K562 (cell line): ENCODE data around the gene PSMD2. TPM values are rescaled to one million over a fixed set of nuclear protein-coding genes. Genes with fewer than 3 reads are reported as not detected.

Experiments
- ATAC-seq: fragments of 200-7000 bp; cut with Tn5 transposase; 3 replicates; pipeline ENCODE4 v1.9.1; 2020; ENCODE audit warnings: moderate library complexity
- BruUV-seq: library from RNA; stranded (reverse); fragments of 400-500 nt; replicated peaks from 2 replicates; lab custom pipeline; 2021; lab: Mats Ljungman, UMichigan
- CTCF ChIA-PET: fragments of 300-600 bp; formaldehyde crosslinking; extraction: SDS; loops from one replicate; lab custom pipeline; 2021; ENCODE audit warnings: low intra/inter-chr PET ratio; lab: Yijun Ruan, JAX
- POLR2A ChIA-PET: fragments of 300-600, 350-650 bp; sonication (Branson Sonifier 250); formaldehyde crosslinking; extraction: SDS; loops from one replicate; lab custom pipeline; 2021; ENCODE audit warnings: antibody characterized with exemption, inconsistent platforms; lab: Yijun Ruan, JAX
- DNase-seq, 4 experiments: peaks; one replicate each; pipeline versions ENCODE4 v3.0.0 to v3.0.0-alpha.2; 2011 to 2018; ENCODE audit warnings: low spot score in 3 of 4, mixed read lengths in 3 of 4; ENCODE audit errors: extremely low read depth in 1 of 4
- FAIRE-seq: peaks from 2 replicates; lab custom pipeline; 2011; peaks lifted over from hg19 to GRCh38; lab: Jason Lieb, UNC
- H2AFZ ChIP-seq: 2 replicates; pipeline ENCODE4 v1.6.0; 2011; ENCODE audit warnings: low read depth, low read length, control low read depth, inconsistent platforms
- H3K27ac ChIP-seq: fragments of 200-600 bp; 3 replicates; pipeline ENCODE4 v1.8.0; 2011; ENCODE audit warnings: low read depth, mild to moderate bottlenecking, control low read depth, inconsistent platforms, low read length, moderate library complexity, mixed read lengths; ENCODE audit errors: extremely low read depth
- H3K27me3 ChIP-seq, 2 experiments: fragments of 300-600 bp in 1 of 2; 2 replicates in 1 of 2; 3 replicates in 1 of 2; pipeline versions ENCODE4 v1.6.0 to v1.8.0; 2011; ENCODE audit warnings: inconsistent platforms in 2 of 2, low read length in 2 of 2, mild to moderate bottlenecking in 1 of 2, mixed read lengths in 1 of 2, moderate library complexity in 1 of 2; ENCODE audit not compliant: control insufficient read depth in 2 of 2, insufficient read depth in 2 of 2
- H3K36me3 ChIP-seq: fragments of 300-600 bp; 3 replicates; pipeline ENCODE4 v1.8.0; 2011; ENCODE audit warnings: mild to moderate bottlenecking, low read length, inconsistent platforms; ENCODE audit not compliant: control insufficient read depth, insufficient read depth
- H3K4me1 ChIP-seq, 2 experiments: fragments of 200-600 bp in 1 of 2; replicated peaks in 1 of 2; 2 replicates in 1 of 2; 3 replicates in 1 of 2; pipeline versions ENCODE4 v1.5.1 to v1.8.0; 2011; ENCODE audit warnings: inconsistent platforms in 2 of 2, low read length in 2 of 2, mild to moderate bottlenecking in 1 of 2, mixed read lengths in 1 of 2, moderate library complexity in 1 of 2; ENCODE audit not compliant: control insufficient read depth in 2 of 2, insufficient read depth in 2 of 2
- H3K4me2 ChIP-seq: 2 replicates; pipeline ENCODE4 v1.6.1; 2011; ENCODE audit warnings: low read length, control low read depth, inconsistent platforms, mixed read lengths; ENCODE audit not compliant: insufficient read depth
- H3K4me3 ChIP-seq: fragments of 200-600 bp; sonication (generic), shearing (Covaris generic); 2 replicates; pipeline ENCODE4 v1.5.1; 2016; ENCODE audit warnings: control low read depth, inconsistent platforms
- H3K79me2 ChIP-seq: fragments of 200-600 bp; 3 replicates; pipeline ENCODE4 v1.8.0; 2011; ENCODE audit warnings: low read length, inconsistent platforms; ENCODE audit not compliant: control insufficient read depth, insufficient read depth
- H3K9ac ChIP-seq, 2 experiments: 2 replicates each; pipeline versions ENCODE4 v1.6.0 to v1.6.1; 2011; ENCODE audit warnings: low read depth in 2 of 2, low read length in 2 of 2, control low read depth in 1 of 2, inconsistent platforms in 1 of 2, mild to moderate bottlenecking in 1 of 2, mixed read lengths in 1 of 2; ENCODE audit not compliant: insufficient read depth in 1 of 2
- H3K9me1 ChIP-seq: one replicate; pipeline ENCODE4 v1.6.0; 2011; ENCODE audit warnings: inconsistent platforms, mild to moderate bottlenecking, low read length, moderate library complexity; ENCODE audit not compliant: control insufficient read depth, insufficient read depth
- H3K9me3 ChIP-seq: replicated peaks from 2 replicates; pipeline ENCODE4 v1.5.1; 2011; ENCODE audit warnings: low read depth, low read length, inconsistent platforms; ENCODE audit not compliant: control insufficient read depth, insufficient read depth
- H4K20me1 ChIP-seq: replicated peaks from 2 replicates; pipeline ENCODE4 v1.6.1; 2011; ENCODE audit warnings: low read length, inconsistent platforms, mixed read lengths; ENCODE audit not compliant: control insufficient read depth, insufficient read depth
- ATF6 ChIP-seq: sonication (generic); formaldehyde crosslinking; IDR thresholded peaks from 2 replicates; pipeline ENCODE4 v1.4.0; 2020; ENCODE audit warnings: mild to moderate bottlenecking, missing genetic modification reagents
- ZNF224 ChIP-seq: sonication (generic); formaldehyde crosslinking; IDR thresholded peaks from 2 replicates; pipeline ENCODE4 v1.8.0; 2022; ENCODE audit warnings: mild to moderate bottlenecking, missing genetic modification reagents
- ZNF384 ChIP-seq: IDR thresholded peaks from 2 replicates; pipeline ENCODE4 v1.6.1; 2012; ENCODE audit warnings: low read depth, low read length, improper control_type of control experiment
- WGBS: fragments of 100-300 bp; shearing (Covaris generic); methylation state at CpG from one replicate; pipeline ENCODE4 v1.1.6; 2016; ENCODE audit warnings: low coverage, mixed read lengths; ENCODE audit not compliant: insufficient coverage; ENCODE audit errors: missing lambda C conversion rate; 5-methylcytosine and 5-hydroxymethylcytosine counted together
- in situ Hi-C: fragments of 300-500 bp; cut with MboI; formaldehyde crosslinking; loops from 4 replicates; pipeline ENCODE4 v1.15.0; 2018; ENCODE audit warnings: inconsistent platforms, mixed read lengths
- intact Hi-C: fragments of 100-400 bp; cut with micrococcal nuclease; formaldehyde crosslinking; loops from 2 replicates; pipeline ENCODE4 v1.14.2; 2022
- polyA plus RNA-seq, 8 experiments: library from polyadenylated mRNA; depleted of rRNA in 4 of 8; stranded (reverse) in 5 of 8; unstranded in 3 of 8; fragments of >200 nt; fragmentation: Nextera tagmentation in 2 of 8; fragmentation: Illumina TruSeq in 1 of 8; extraction: Ambion mirVana in 2 of 8; extraction: Trizol in 1 of 8; gene quantifications; 2 replicates each; pipeline versions ENCODE4 v1.2.1 to v1.2.3, GENCODE V29; 2011 to 2014; ENCODE audit warnings: inconsistent platforms in 1 of 8, missing spikeins in 1 of 8
- total RNA-seq, 7 experiments: library from RNA; depleted of rRNA in 6 of 7; stranded (reverse); fragments of >200 nt in 6 of 7; fragmentation: Illumina TruSeq in 2 of 7; extraction: Trizol in 2 of 7; gene quantifications; 2 replicates each; pipeline versions ENCODE4 v1.2.1 to v1.2.3, GENCODE V29; 2011 to 2021; ENCODE audit warnings: low replicate concordance in 1 of 7

PSMD2 gene
- total and polyA plus RNA-seq, 9 of the 15 experiments (the other 6 are each of a cell fraction or from before 2014, with no cell fraction given): 152 to 484 (median 295) TPM

GRCh38 chr3:184300378-184300720 lies 1.3 kb downstream of the PSMD2 start:
- DNase-seq: no peak
- peak overlapping the region; percentile 94 for H3K4me2 ChIP-seq
- no peak overlapping the region for H2AFZ ChIP-seq
- H3K27ac ChIP-seq: peak overlapping the region; percentile 74; the same call in 2 of the 3 replicates
- H3K36me3 ChIP-seq: peaks cover 55% of the 10 kb centered on the region
- H3K79me2 ChIP-seq: peaks cover 30% of the 10 kb centered on the region
- TF ChIP-seq ZNF224 (CRISPR knock-in tag) (0 out of 2 replicates have a peak, but pooled peaks have one; percentile 22), ZNF384 (no peak), ATF6 (CRISPR knock-in tag) (0 out of 2 replicates have a peak, but pooled peaks have one; percentile 43)
- in situ Hi-C loops (no loop called here), intact Hi-C loops (no loop called here)
- TSS peak; percentile 53 for BruUV-seq
- no peak for ATAC-seq
- peaks cover 7 to 9% of the 10 kb centered on the region in 2 experiments; a peak in 4 of 5 replicates for H3K4me1 ChIP-seq
- ChIA-PET POLR2A (interaction anchor here (1.0 to 1.3 kb wide), 2 partner anchors 11 to 45 kb away, joined by 3 to 5 read pairs; no protein-coding TSS in a partner anchor), CTCF (no interaction called here)
- H3K4me3 ChIP-seq: peak overlapping the region; percentile 84
- no peaks in the 10 kb centered on the region; the same call in 1 of the 2 replicates for H4K20me1 ChIP-seq
- no peaks in the 10 kb centered on the region for H3K27me3 ChIP-seq
- peak; percentile 32 for FAIRE-seq
- H3K9ac ChIP-seq: peak overlapping the region; percentile 87 to 98; a peak in 3 of 4 replicates
- H3K9me1 ChIP-seq: no peaks in the 10 kb centered on the region
- no peaks in the 10 kb centered on the region for H3K9me3 ChIP-seq
- WGBS: 37% methylated on average over 3 of the region's 3 CpGs
